Sigmoid colon (tissue), 7 donors: ENCODE results near the gene ZNF445. TPM values are rescaled to one million over a fixed set of nuclear protein-coding genes. Genes with fewer than 3 reads are reported as not detected.
A peak's percentile ranks its signal among the peaks of the same experiment; 100 is the strongest.

Experiments used
- DNase-seq: peaks from one replicate; pipeline ENCODE4 v3.0.0-alpha.2; 2019
- H3K27ac ChIP-seq, 4 donors: fragments of 200-600 bp; sonication (generic); one replicate each; pipeline ENCODE4 v1.5.1; 2016 to 2019; ENCODE audit warnings: mild to moderate bottlenecking in 1 of 4
- H3K27me3 ChIP-seq, 3 donors: fragments of 200-600 bp; sonication (generic); one replicate each; pipeline ENCODE4 v1.5.1; 2019; ENCODE audit warnings: mild to moderate bottlenecking in 1 of 3
- H3K36me3 ChIP-seq, 4 donors: fragments of 200-600 bp; sonication (generic); one replicate each; pipeline ENCODE4 v1.5.1; 2016 to 2019
- H3K4me1 ChIP-seq, 4 donors: fragments of 200-600 bp; sonication (generic); one replicate each; pipeline ENCODE4 v1.5.1; 2017 to 2019
- H3K4me3 ChIP-seq, 4 donors: fragments of 200-600 bp; sonication (generic); one replicate each; pipeline ENCODE4 v1.5.1; 2017 to 2019; ENCODE audit warnings: mild to moderate bottlenecking in 2 of 4, moderate library complexity in 1 of 4
- H3K9me3 ChIP-seq, 4 donors: fragments of 200-600 bp in 3 of 4; sonication (generic) in 3 of 4; one replicate each; pipeline versions ENCODE4 v1.5.1 to v1.6.1; 2013 to 2019
- EP300 ChIP-seq, 4 donors: sonication (generic); formaldehyde crosslinking; IDR thresholded peaks; one replicate each; pipeline ENCODE4 v1.6.1; 2017; ENCODE audit warnings: antibody characterized with exemption in 4 of 4
- POLR2A ChIP-seq, 2 donors: fragments of 450-650 bp; IDR thresholded peaks; one replicate each; pipeline ENCODE4 v1.6.1; 2016; ENCODE audit warnings: antibody characterized with exemption in 2 of 2, mild to moderate bottlenecking in 2 of 2, moderate library complexity in 2 of 2
- POLR2AphosphoS5 ChIP-seq, 4 donors: sonication (generic); formaldehyde crosslinking; IDR thresholded peaks; one replicate each; pipeline ENCODE4 v1.6.1; 2017; ENCODE audit warnings: antibody characterized with exemption in 4 of 4
- WGBS, 2 donors: extraction: QIAGEN DNeasy Blood & Tissue Kit; methylation state at CpG; one replicate each; pipeline ENCODE4 v1.1.7; 2013; 5-methylcytosine and 5-hydroxymethylcytosine counted together
- intact Hi-C: fragments of 100-400 bp; cut with DNase I; formaldehyde crosslinking; loops from one replicate; pipeline ENCODE4 v1.15.1; 2023
- polyA plus RNA-seq, 3 donors: library from polyadenylated mRNA; stranded (reverse); fragments of 200-250 nt; gene quantifications; one replicate each; pipeline ENCODE4 v1.2.3, GENCODE V29; 2013
- total RNA-seq, 4 donors: library from RNA; depleted of rRNA; stranded (reverse); fragments of >200 nt; gene quantifications; one replicate each; pipeline ENCODE4 v1.1.0, GENCODE V29; 2016
- TF ChIP-seq, protein P1 (sequence below), 4 experiments: fragments of 450-650 bp in 3 of 4; fragments of 200-600 bp in 1 of 4; IDR thresholded peaks; one replicate each; pipeline ENCODE4 v1.5.1; 2016 to 2019; ENCODE audit warnings: antibody characterized with exemption in 4 of 4, mild to moderate bottlenecking in 3 of 4, moderate library complexity in 2 of 4
- donor health status: healthy with polysubstance abuse.
- donor health status: Bipolar disorder and iron deficiency.
- donor health status: healthy.

Gene ZNF445
- total RNA-seq (10 to 100 TPM in 2 of 4 donors, 1 to 10 TPM in 2; 7.1 to 13.3 (median 10.6) TPM), polyA plus RNA-seq (1 to 10 TPM; 1.2 to 6.5 (median 1.2) TPM)

- intact Hi-C loops, result loop anchor here (1.0 to 2.0 kb wide), 2 partner anchors 33 to 140 kb away; no protein-coding TSS in a partner anchor
- Histone ChIP-seq H3K27ac (peak within 1 kb of the TSS; percentile 72 to 87 (median 83)), H3K4me3 (peak within 1 kb of the TSS; percentile 47 to 92 (median 82)), H3K4me1 (peaks cover 0 to 33% (median 18%) of the 10 kb centered on the region in 4 donors), H3K36me3 (no peaks in the 10 kb centered on the region), H3K27me3 (no peaks in the 10 kb centered on the region), H3K9me3 (no peaks in the 10 kb centered on the region)
- DNase-seq, result peak; percentile 88
- peak; percentile 41 to 75 (median 62) for TF ChIP-seq POLR2AphosphoS5 (IDR thresholded peaks at IDR 0.05)
- TF ChIP-seq, protein P1, sequence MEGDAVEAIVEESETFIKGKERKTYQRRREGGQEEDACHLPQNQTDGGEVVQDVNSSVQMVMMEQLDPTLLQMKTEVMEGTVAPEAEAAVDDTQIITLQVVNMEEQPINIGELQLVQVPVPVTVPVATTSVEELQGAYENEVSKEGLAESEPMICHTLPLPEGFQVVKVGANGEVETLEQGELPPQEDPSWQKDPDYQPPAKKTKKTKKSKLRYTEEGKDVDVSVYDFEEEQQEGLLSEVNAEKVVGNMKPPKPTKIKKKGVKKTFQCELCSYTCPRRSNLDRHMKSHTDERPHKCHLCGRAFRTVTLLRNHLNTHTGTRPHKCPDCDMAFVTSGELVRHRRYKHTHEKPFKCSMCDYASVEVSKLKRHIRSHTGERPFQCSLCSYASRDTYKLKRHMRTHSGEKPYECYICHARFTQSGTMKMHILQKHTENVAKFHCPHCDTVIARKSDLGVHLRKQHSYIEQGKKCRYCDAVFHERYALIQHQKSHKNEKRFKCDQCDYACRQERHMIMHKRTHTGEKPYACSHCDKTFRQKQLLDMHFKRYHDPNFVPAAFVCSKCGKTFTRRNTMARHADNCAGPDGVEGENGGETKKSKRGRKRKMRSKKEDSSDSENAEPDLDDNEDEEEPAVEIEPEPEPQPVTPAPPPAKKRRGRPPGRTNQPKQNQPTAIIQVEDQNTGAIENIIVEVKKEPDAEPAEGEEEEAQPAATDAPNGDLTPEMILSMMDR (IDR thresholded peaks at IDR 0.05), result no peak
- WGBS, 2 donors, result 0 to 1% methylated on average over 69 of the region's 69 CpGs
Measured at GRCh38 chr3:44477312-44478030, at the start of gene ZNF445. TSS of gene ZNF445 (minus strand) at chr3:44477670. CDS start at chr3:44455549, 22,121 bp downstream.

DNA sequence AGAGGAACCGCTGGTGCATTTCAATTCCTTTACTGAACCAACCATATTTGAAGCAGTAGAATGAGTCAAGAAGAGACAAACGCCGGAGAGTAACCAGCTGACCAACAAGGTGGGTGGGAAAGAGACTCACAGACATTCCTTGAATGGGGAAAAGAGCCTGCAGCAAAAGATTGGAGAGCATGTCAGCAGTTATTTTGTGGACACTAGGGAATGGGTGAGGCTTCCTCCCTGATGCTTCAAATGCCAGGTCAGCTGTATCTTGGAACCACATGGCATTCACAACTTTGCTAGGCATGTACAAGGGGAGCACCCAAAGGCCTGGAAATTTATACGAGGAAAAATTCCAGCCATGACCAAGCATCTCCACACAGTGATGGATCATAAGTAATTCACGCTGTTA lies 47.6 kb upstream of the ZNF445 start:
- no peaks in the 10 kb centered on the region for H3K36me3 ChIP-seq
- WGBS, 2 donors, result 88 to 91% methylated on average over 5 of the region's 5 CpGs
- no peaks in the 10 kb centered on the region for H3K4me1 ChIP-seq
- no peak overlapping the region for H3K27ac ChIP-seq
- H3K9me3 ChIP-seq, result no peaks in the 10 kb centered on the region
- TF ChIP-seq POLR2AphosphoS5 (IDR thresholded peaks at IDR 0.05) (no peak), EP300 (IDR thresholded peaks at IDR 0.05) (no peak), POLR2A (IDR thresholded peaks at IDR 0.05) (no peak)
- TF ChIP-seq, protein P1 (IDR thresholded peaks at IDR 0.05), result no peak
- no peak for DNase-seq
- peaks cover 0 to 21% (median 0%) of the 10 kb centered on the region in 3 donors for H3K27me3 ChIP-seq
- intact Hi-C loops, result no loop called here
- H3K4me3 ChIP-seq, result no peak overlapping the region

GRCh38 chr3:44522494-44522933 lies 45.0 kb upstream of the ZNF445 start:
- Histone ChIP-seq H3K27ac (no peak overlapping the region), H3K27me3 (peaks cover 0 to 18% (median 0%) of the 10 kb centered on the region in 3 donors), H3K4me1 (no peaks in the 10 kb centered on the region), H3K4me3 (no peak overlapping the region), H3K36me3 (no peaks in the 10 kb centered on the region), H3K9me3 (no peaks in the 10 kb centered on the region)
- intact Hi-C loops, result no loop called here
- TF ChIP-seq EP300 (IDR thresholded peaks at IDR 0.05) (no peak), POLR2A (IDR thresholded peaks at IDR 0.05) (no peak), POLR2AphosphoS5 (IDR thresholded peaks at IDR 0.05) (no peak)
- TF ChIP-seq, protein P1 (IDR thresholded peaks at IDR 0.05), result no peak
- DNase-seq, result no peak
- WGBS, 2 donors, result 53 to 54% methylated on average over 7 of the region's 7 CpGs

- Histone ChIP-seq H3K27ac (no peak overlapping the region), H3K27me3 (peaks cover 0 to 18% (median 0%) of the 10 kb centered on the region in 3 donors), H3K4me1 (no peaks in the 10 kb centered on the region), H3K4me3 (no peak overlapping the region), H3K36me3 (no peaks in the 10 kb centered on the region), H3K9me3 (no peaks in the 10 kb centered on the region)
- DNase-seq, result no peak
- TF ChIP-seq POLR2AphosphoS5 (IDR thresholded peaks at IDR 0.05) (no peak), EP300 (IDR thresholded peaks at IDR 0.05) (no peak), POLR2A (IDR thresholded peaks at IDR 0.05) (no peak)
- TF ChIP-seq, protein P1 (IDR thresholded peaks at IDR 0.05), result no peak
- WGBS, 2 donors, result 95 to 98% methylated on average over 3 of the region's 3 CpGs
- intact Hi-C loops, result no loop called here
Measured at GRCh38 chr3:44521721-44522120, 44.3 kb upstream of the ZNF445 start.
